Measurements from ENCODE around the gene ANKRD6. TPM values are rescaled to one million over a fixed set of nuclear protein-coding genes. Genes with fewer than 3 reads are reported as not detected.

Gene ANKRD6
- total RNA-seq, 1 donor, result 1.3 TPM

- no peak for TF ChIP-seq CTCF (IDR thresholded peaks at IDR 0.05; ENCODE audit: insufficient read depth, low read depth, low read length)
- H3K4me3 ChIP-seq (ENCODE audit: low read depth, low read length), result no peak overlapping the region
- no peak for DNase-seq (ENCODE audit: low read depth)
Observed at GRCh38 chr6:89501753-89502152, 68.8 kb downstream of the ANKRD6 start.

GRCh38 chr6:89503641-89504040 lies 70.7 kb downstream of the ANKRD6 start:
- TF ChIP-seq CTCF (IDR thresholded peaks at IDR 0.05; ENCODE audit: insufficient read depth, low read depth, low read length), result no peak
- no peak overlapping the region for H3K4me3 ChIP-seq (ENCODE audit: low read depth, low read length)
- DNase-seq (ENCODE audit: low read depth), result no peak

- no peak for DNase-seq (ENCODE audit: low read depth)
- no peak overlapping the region for H3K4me3 ChIP-seq (ENCODE audit: low read depth, low read length)
- no peak for TF ChIP-seq CTCF (IDR thresholded peaks at IDR 0.05; ENCODE audit: insufficient read depth, low read depth, low read length)
Observed at GRCh38 chr6:89505847-89506246, 72.9 kb downstream of the ANKRD6 start.

- no peak for TF ChIP-seq CTCF (IDR thresholded peaks at IDR 0.05; ENCODE audit: insufficient read depth, low read depth, low read length)
- no peak for DNase-seq (ENCODE audit: low read depth)
Observed at GRCh38 chr6:89506716-89507617, 74.0 kb downstream of the ANKRD6 start.

GRCh38 chr6:89508755-89509563 lies 76.0 kb downstream of the ANKRD6 start:
- no peak for TF ChIP-seq CTCF (IDR thresholded peaks at IDR 0.05; ENCODE audit: insufficient read depth, low read depth, low read length)
- no peak overlapping the region for H3K4me3 ChIP-seq (ENCODE audit: low read depth, low read length)
- no peak for DNase-seq (ENCODE audit: low read depth)

More at GRCh38 chr6:89506716-89507617, 74.0 kb downstream of the ANKRD6 start:
- H3K4me3 ChIP-seq (ENCODE audit: low read depth, low read length), result no peak overlapping the region

GRCh38 chr6:89509777-89510281 lies 76.9 kb downstream of the ANKRD6 start:
- no peak for DNase-seq (ENCODE audit: low read depth)
- no peak overlapping the region for H3K4me3 ChIP-seq (ENCODE audit: low read depth, low read length)
- TF ChIP-seq CTCF (IDR thresholded peaks at IDR 0.05; ENCODE audit: insufficient read depth, low read depth, low read length), result no peak

All from fibroblast of villous mesenchyme (primary cell).